ENCODE data around the gene HIRA. TPM values are rescaled to one million over a fixed set of nuclear protein-coding genes. Genes with fewer than 3 reads are reported as not detected.

Gene HIRA
- total RNA-seq, 4 donors from 2014 or later: 24.9 to 104 (median 31.8) TPM

GRCh38 chr22:19456541-19456940 is 25.0 kb upstream of the HIRA start:
- Histone ChIP-seq H3K27ac (no peak overlapping the region), H3K4me3 (no peak overlapping the region), H3K4me1 (no peaks in the 10 kb centered on the region), H3K27me3 (no peaks in the 10 kb centered on the region), H3K36me3 (peaks cover 0 to 80% (median 0%) of the 10 kb centered on the region in 3 donors), H3K9me3 (no peaks in the 10 kb centered on the region)
- TF ChIP-seq CTCF (IDR thresholded peaks at IDR 0.05) (no peak), POLR2A (IDR thresholded peaks at IDR 0.05) (no peak)
- DNase-seq: no peak

- Histone ChIP-seq H3K27me3 (no peaks in the 10 kb centered on the region), H3K27ac (no peak overlapping the region), H3K4me1 (no peaks in the 10 kb centered on the region), H3K9me3 (no peaks in the 10 kb centered on the region), H3K36me3 (peaks cover 0 to 83% (median 0%) of the 10 kb centered on the region in 3 donors), H3K4me3 (no peak overlapping the region)
- TF ChIP-seq CTCF (IDR thresholded peaks at IDR 0.05) (no peak), POLR2A (IDR thresholded peaks at IDR 0.05) (no peak)
- no peak for DNase-seq
These were observed 24.2 kb upstream of the HIRA start for GRCh38 chr22:19455585-19456370.

- Histone ChIP-seq H3K27ac (no peak overlapping the region), H3K9me3 (no peaks in the 10 kb centered on the region), H3K4me1 (no peaks in the 10 kb centered on the region), H3K4me3 (no peak overlapping the region), H3K27me3 (no peaks in the 10 kb centered on the region), H3K36me3 (peaks cover 0 to 81% (median 0%) of the 10 kb centered on the region in 3 donors)
- no peak for DNase-seq
- TF ChIP-seq CTCF (IDR thresholded peaks at IDR 0.05) (no peak), POLR2A (IDR thresholded peaks at IDR 0.05) (no peak)
These were observed 23.5 kb upstream of the HIRA start for GRCh38 chr22:19455033-19455432.

GRCh38 chr22:19454156-19454555 is 22.6 kb upstream of the HIRA start:
- H3K27me3 ChIP-seq: no peaks in the 10 kb centered on the region
- H3K27ac ChIP-seq: no peak overlapping the region
- peaks cover 0 to 80% (median 0%) of the 10 kb centered on the region in 3 donors for H3K36me3 ChIP-seq
- TF ChIP-seq POLR2A (IDR thresholded peaks at IDR 0.05) (no peak), CTCF (IDR thresholded peaks at IDR 0.05) (no peak)
- no peak for DNase-seq
- no peaks in the 10 kb centered on the region for H3K4me1 ChIP-seq
- H3K4me3 ChIP-seq: no peak overlapping the region
- no peaks in the 10 kb centered on the region for H3K9me3 ChIP-seq

GRCh38 chr22:19453718-19454117 is 22.2 kb upstream of the HIRA start:
- TF ChIP-seq POLR2A (IDR thresholded peaks at IDR 0.05): no peak
- no peak for TF ChIP-seq CTCF (IDR thresholded peaks at IDR 0.05)
- H3K9me3 ChIP-seq: no peaks in the 10 kb centered on the region
- no peak overlapping the region for H3K4me3 ChIP-seq
- H3K27ac ChIP-seq: no peak overlapping the region
- H3K27me3 ChIP-seq: no peaks in the 10 kb centered on the region
- DNase-seq: no peak
- H3K36me3 ChIP-seq: peaks cover 0 to 77% (median 0%) of the 10 kb centered on the region in 3 donors
- H3K4me1 ChIP-seq: peaks cover 0 to 2% (median 0%) of the 10 kb centered on the region in 4 donors
